Kidney epithelial cell (primary cell): ENCODE results near the gene NDUFS1. TPM values are rescaled to one million over a fixed set of nuclear protein-coding genes. Genes with fewer than 3 reads are reported as not detected.
"Not testable (repeated sequence)": the region's sequence is repeated elsewhere in the genome, so short reads cannot be mapped to it uniquely, and the experiment has no call there.

Experiments
- DNase-seq: peaks from one replicate; pipeline ENCODE4 v3.0.0-alpha.2; 2010; ENCODE audit warnings: low read depth
- H3K27me3 ChIP-seq: 2 replicates; pipeline ENCODE4 v1.6.0; 2011; ENCODE audit warnings: low read length; ENCODE audit not compliant: control insufficient read depth, insufficient read depth
- H3K36me3 ChIP-seq: 2 replicates; pipeline ENCODE4 v1.5.1; 2011; ENCODE audit warnings: low read length; ENCODE audit not compliant: control insufficient read depth, insufficient read depth
- H3K4me3 ChIP-seq: 2 replicates; pipeline ENCODE4 v1.5.1; 2011; ENCODE audit warnings: low read depth, mild to moderate bottlenecking, control low read depth, low read length
- CTCF ChIP-seq: IDR thresholded peaks from 2 replicates; pipeline ENCODE4 v1.5.1; 2011; ENCODE audit warnings: mild to moderate bottlenecking, moderate library complexity, low read length, control low read depth, inconsistent platforms; ENCODE audit not compliant: insufficient read depth, poor library complexity, severe bottlenecking
- total RNA-seq: library from RNA; depleted of rRNA; stranded (reverse); fragments of >200 nt; gene quantifications from 2 replicates; pipeline ENCODE4 v1.2.3, GENCODE V29; 2015

The NDUFS1 gene
- total RNA-seq, 1 donor from 2014 or later: 107 TPM

- no peaks in the 10 kb centered on the region for H3K27me3 ChIP-seq
- TF ChIP-seq CTCF: peak; percentile 68
- DNase-seq: no peak
Measured at GRCh38 chr2:206164261-206164862, 5.1 kb upstream of the NDUFS1 start.

GRCh38 chr2:206163251-206163880 is 4.1 kb upstream of the NDUFS1 start:
- no peak for DNase-seq
- TF ChIP-seq CTCF: no peak
- H3K36me3 ChIP-seq: no peaks in the 10 kb centered on the region
- H3K27me3 ChIP-seq: no peaks in the 10 kb centered on the region
- H3K4me3 ChIP-seq: no peak overlapping the region

More at GRCh38 chr2:206164261-206164862, 5.1 kb upstream of the NDUFS1 start:
- H3K4me3 ChIP-seq: no peak overlapping the region
- H3K36me3 ChIP-seq: no peaks in the 10 kb centered on the region

- H3K4me3 ChIP-seq, H3K27me3 ChIP-seq, DNase-seq, H3K36me3 ChIP-seq: not testable (repeated sequence)
Measured at GRCh38 chr2:206162401-206162800, 3.2 kb upstream of the NDUFS1 start.

- H3K36me3 ChIP-seq: no peaks in the 10 kb centered on the region
- H3K4me3 ChIP-seq: peak overlapping the region; percentile 83
- DNase-seq: no peak
- no peaks in the 10 kb centered on the region for H3K27me3 ChIP-seq
- TF ChIP-seq CTCF: no peak
Measured at GRCh38 chr2:206160807-206161179, 1.5 kb upstream of the NDUFS1 start.

GRCh38 chr2:206160125-206160806 is 1.0 kb upstream of the NDUFS1 start:
- Histone ChIP-seq H3K36me3 (no peaks in the 10 kb centered on the region), H3K4me3 (peak overlapping the region; percentile 83), H3K27me3 (no peaks in the 10 kb centered on the region)
- TF ChIP-seq CTCF: no peak
- no peak for DNase-seq

GRCh38 chr2:206158563-206159345 is 490 bp downstream of the NDUFS1 start:
- no peaks in the 10 kb centered on the region for H3K27me3 ChIP-seq
- DNase-seq: no peak
- H3K4me3 ChIP-seq: peak overlapping the region; percentile 83
- no peak for TF ChIP-seq CTCF
- no peaks in the 10 kb centered on the region for H3K36me3 ChIP-seq

- not testable (repeated sequence) for H3K36me3 ChIP-seq, H3K27me3 ChIP-seq, H3K4me3 ChIP-seq, DNase-seq
Measured at GRCh38 chr2:206157014-206157413, 2.2 kb downstream of the NDUFS1 start.
